Measurements from ENCODE around the gene FMR1.

Gene FMR1

DNA sequence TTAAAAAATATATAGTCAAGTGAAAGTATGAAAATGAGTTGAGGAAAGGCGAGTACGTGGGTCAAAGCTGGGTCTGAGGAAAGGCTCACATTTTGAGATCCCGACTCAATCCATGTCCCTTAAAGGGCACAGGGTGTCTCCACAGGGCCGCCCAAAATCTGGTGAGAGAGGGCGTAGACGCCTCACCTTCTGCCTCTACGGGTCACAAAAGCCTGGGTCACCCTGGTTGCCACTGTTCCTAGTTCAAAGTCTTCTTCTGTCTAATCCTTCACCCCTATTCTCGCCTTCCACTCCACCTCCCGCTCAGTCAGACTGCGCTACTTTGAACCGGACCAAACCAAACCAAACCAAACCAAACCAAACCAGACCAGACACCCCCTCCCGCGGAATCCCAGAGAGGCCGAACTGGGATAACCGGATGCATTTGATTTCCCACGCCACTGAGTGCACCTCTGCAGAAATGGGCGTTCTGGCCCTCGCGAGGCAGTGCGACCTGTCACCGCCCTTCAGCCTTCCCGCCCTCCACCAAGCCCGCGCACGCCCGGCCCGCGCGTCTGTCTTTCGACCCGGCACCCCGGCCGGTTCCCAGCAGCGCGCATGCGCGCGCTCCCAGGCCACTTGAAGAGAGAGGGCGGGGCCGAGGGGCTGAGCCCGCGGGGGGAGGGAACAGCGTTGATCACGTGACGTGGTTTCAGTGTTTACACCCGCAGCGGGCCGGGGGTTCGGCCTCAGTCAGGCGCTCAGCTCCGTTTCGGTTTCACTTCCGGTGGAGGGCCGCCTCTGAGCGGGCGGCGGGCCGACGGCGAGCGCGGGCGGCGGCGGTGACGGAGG is at the start of gene FMR1:
TSS of gene FMR1 (plus strand) at position 728 of the 831 bp plus-strand sequence. CDS start 261 bp downstream, outside the sequence.
- peak; percentile 71 for DNase-seq (ENCODE audit: low read depth, low spot score)

DNA sequence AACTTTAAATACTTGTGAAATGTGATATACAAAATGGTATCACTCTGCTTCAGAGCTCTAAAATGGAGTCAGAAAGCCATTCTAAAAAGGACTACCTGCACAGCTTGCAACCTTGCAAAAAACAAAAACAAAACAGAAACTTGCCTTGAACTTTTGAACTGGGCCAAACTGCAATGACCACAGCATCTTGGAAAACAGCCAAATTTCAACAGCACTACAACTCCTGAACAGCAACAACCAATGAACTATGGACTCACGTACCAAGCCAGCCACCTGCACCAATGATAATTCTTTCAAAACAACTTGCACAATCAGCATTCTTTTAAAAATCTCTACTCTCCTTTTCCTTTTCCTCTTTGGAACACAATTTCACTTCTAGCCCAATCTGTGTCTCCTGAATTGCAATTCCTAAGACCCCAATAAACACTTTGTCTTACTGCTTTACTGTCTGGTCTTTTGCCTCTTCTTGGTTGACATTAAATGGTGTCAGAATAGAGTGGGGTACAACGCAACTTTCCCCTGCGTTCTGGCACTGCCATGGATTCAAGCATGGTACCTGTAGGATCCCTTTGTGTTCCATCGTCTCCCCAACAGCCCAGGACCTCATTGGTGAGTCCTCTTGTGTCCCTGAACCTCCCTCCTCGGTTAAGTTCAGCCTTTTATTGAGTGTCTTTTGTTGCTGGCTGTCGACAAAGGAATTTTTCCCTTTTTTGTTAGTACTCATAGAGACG is 35.7 kb upstream of the FMR1 start:
- DNase-seq (ENCODE audit: low read depth, low spot score), result no peak

DNA sequence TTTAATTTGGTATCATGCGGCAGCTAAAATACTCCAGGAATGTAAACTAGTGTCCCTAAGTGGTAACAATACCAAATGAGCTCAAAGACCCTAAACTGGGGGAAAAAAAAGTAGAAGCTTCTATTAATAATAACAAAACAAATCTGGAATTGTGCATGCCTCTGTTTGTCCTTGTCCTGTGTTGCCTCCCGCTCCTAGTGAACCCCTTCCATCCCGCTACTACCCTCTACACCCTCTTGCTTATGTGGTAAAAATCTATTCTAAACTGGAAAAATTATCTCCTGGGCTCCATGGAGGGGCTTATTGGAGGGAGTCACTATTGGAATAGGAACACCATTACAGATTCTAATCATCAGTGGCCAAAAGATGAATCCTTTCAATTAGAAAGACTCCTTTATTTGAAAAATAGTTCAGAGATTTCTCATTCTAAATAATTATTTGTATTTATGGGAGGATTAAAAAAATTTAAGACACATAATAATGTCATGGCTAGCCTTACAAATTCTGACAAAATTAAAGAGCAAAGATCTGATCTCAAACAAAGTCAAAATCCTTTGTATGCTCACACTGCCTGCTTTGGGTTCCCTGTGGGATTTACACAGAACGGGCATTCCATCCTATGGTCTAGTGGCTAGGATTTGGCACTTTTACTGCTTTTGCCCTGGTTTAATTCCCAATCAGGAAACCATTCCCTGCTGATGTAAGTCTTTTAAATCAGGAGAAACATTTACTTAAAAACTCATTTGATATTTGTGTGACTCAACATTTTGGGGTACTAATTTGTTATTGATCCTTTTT is 34.7 kb upstream of the FMR1 start:
- no peak for DNase-seq (ENCODE audit: low read depth, low spot score)

DNA sequence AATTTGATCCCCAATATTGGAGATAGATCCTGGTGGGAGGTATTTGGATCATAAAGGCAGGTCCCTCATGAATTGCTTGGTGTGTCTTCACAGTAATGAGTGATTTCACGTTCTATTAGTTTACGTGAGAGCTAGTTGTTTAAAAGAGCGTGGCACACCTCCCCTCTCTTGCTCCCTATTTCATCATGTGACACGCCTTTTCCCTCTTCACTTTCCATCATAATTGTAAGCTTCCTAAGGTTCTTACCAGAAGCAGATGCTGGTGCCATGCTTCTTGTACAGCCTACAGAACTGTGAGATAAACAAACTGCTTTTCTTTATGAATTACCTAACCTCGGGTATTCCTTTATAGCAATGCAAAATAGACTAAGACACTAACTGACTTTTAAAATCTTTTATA is 34.0 kb upstream of the FMR1 start:
- no peak for DNase-seq (ENCODE audit: low read depth, low spot score)

DNA sequence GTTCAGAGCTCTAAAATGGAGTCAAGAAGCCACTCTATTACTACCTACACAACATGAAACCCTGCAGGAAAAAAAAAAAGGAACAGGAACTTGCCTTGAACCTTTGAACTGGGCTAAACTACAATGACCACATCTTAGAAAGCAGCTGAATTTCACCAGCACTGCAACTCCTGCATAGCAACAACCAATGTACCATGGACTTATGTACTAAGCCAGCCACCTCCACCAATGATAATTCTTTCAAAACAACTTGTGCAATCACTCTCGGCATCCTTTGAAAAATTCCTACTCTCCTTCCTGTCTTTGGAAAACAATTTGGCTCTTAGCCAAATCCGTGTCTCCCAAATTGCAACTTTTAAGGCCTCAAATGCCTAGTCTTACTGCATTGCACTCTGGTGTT is 26.8 kb upstream of the FMR1 start:
- no peak for DNase-seq (ENCODE audit: low read depth, low spot score)

DNA sequence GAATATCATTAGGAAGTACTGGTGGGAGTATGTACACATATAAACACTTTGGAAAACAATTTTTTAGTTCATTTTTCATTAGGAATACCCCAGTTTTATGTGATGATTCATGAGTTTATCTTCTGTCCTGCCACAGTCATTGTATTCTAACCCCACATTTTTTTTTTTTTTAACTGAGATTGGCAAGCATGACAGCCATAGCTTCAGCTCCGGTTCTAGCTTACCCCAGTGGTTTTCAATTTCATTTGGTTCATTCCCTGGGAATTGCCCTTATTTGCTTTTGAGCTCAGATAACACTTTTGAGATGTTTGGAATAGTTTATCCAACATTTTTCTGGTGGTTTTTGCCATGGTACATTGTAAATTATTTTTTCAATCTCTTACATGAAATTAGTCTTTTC is 21.0 kb upstream of the FMR1 start:
- no peak for DNase-seq (ENCODE audit: low read depth, low spot score)

DNA sequence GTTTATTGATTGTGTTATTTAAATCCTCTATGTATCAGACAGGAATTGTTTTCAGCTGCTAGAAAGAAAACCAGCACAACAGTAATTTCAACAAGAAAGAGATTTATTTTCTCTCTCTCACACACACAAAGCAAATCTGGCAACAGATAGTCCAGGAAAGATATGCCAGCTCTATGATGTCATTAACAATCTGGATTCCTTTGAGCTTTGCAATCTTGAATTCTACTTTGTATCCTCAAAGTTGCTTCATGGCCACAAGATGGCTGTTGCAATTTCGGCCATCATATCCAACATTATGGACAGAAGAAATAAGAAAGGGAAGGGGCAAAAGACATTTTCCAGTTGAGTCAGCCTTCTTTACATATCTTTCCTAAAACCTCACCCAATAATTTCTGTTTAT is 19.8 kb upstream of the FMR1 start:
- DNase-seq (ENCODE audit: low read depth, low spot score), result no peak

DNA sequence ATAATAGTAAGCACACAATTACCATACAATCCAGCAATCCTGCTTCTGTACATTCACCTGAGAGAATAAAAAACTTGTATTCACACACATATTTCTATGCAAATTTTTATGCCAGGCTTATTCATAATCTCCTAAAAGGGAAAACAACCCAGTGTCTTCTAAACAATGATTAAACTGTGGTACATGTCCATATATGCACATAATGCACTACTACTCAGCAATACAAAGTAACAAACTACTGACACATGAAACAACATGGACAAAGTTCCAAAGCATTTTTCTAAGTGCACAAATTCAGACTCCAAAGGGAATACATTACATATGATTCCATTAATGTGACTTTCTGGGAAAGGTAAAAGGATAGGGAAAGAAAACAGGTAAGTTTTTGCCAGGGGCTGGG is 18.0 kb upstream of the FMR1 start:
- no peak for DNase-seq (ENCODE audit: low read depth, low spot score)

DNA sequence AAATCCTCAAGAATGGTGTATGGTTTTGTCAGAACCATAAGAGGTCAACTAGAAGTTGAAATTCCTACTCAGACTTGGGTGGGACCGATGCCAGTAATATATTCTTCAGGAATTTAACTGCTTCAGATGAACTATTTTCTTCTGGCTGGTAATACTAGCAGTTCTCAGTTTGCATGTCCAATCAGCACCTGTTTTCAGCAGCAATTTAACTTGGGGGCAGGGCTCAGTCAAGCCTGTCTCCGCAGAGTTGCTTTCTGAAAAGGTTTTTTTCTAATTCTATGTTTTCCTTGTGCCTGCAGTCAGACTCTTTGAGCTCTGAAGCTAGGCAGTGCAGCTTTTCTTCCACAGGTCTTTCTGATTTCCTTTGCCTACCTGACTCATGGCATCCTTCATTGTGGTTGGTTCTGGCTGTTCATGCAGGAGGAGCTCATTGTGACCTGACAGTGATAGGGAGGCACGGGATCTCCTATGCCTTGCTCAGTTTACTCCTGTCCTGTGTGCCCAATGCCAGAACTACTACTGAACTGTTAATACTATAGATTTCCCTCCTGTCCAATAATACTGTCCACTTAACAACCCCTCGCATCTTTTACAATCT is 17.3 kb upstream of the FMR1 start:
- DNase-seq (ENCODE audit: low read depth, low spot score), result no peak

DNA sequence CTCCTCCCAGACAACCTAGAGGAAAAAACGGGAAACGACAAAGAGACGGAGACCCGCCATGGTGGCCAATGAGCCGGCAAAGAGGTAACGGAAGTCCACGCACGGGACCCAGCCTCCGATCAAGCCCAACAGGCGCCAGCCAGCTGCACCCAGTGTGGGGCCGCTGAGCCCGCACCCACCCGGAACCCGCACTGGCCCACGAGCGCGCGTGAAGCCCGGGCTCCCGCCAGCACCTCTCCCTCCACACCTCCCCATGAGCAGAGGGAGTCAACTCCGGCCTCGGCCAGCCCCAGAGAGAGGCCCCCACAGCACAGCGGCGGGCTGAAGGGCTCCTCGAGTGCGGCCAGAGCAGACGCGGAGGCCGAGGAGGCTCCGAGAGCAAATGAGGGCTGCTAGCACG is 14.6 kb upstream of the FMR1 start:
- DNase-seq (ENCODE audit: low read depth, low spot score), result no peak

DNA sequence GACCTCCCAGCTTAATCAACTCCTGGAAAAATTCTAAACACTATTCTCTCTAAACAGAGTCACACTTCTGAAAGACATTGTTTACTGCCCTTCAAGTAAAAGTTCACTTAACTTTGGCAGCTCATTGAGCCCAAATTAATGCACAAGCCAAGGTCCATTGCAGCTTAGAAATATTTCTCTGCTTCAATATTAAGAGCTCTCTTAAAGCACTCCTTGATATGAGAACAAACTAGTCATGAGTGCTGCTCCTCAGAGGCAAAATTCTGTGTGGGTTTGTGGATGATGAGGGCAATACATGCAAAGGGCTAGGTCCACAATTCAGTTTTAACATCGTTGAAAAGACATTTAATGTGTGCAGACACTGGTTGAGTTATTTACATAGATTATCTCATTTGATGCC is 12.8 kb upstream of the FMR1 start:
- no peak for DNase-seq (ENCODE audit: low read depth, low spot score)

DNA sequence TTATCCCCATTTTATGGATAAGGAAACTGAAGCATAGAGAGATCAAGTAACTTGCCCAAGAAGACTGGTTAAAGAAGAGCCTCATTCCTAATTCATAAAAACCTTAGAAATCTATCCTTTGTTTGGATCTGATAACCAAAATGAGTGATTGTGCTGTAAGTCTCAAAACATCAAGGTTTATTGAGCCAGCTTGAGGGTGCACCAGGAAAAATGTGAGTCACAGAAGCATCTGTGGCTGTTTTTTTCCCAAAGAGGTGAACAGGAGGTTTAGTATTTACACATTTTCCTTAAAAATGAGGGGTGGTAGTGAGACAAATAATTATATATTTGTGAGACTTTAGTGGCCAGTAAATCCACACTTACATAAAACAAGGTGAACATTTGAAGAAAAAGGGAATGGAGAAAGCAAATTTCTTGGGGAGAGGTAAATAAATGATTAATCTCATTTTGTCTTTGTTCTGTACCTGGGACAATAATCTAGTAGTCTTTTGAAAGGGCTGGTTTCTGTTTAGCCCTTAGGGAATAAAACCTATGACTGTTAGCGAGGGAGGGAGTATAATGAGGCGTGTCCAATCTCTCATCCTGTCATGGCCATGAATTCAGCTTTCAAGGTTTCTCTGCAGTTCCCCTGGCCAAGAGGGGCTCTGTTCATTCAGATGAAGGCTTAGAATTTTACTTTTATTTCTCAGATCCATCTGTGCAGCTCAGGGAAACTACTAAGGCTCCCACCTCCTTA is 12.2 kb upstream of the FMR1 start:
- DNase-seq (ENCODE audit: low read depth, low spot score), result no peak

DNA sequence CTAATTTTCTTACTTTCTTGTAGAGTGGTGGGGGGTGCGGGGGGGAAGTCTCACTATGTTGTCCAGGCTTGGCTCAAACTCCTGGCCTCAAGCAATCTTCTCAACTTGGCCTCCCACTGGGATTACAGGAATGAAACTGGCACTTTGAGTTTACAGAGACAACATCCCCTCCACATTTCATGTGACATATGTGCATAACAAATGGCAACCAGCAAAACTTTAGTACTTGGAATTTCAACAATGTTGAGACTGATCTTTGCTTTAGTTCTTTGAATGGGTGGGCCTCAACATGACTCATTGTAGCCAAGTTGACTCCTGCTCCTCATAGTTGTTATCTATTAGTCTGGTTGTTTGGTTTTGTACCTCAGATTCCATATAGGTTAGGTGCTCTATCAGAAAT is 11.4 kb upstream of the FMR1 start:
- no peak for DNase-seq (ENCODE audit: low read depth, low spot score)

DNA sequence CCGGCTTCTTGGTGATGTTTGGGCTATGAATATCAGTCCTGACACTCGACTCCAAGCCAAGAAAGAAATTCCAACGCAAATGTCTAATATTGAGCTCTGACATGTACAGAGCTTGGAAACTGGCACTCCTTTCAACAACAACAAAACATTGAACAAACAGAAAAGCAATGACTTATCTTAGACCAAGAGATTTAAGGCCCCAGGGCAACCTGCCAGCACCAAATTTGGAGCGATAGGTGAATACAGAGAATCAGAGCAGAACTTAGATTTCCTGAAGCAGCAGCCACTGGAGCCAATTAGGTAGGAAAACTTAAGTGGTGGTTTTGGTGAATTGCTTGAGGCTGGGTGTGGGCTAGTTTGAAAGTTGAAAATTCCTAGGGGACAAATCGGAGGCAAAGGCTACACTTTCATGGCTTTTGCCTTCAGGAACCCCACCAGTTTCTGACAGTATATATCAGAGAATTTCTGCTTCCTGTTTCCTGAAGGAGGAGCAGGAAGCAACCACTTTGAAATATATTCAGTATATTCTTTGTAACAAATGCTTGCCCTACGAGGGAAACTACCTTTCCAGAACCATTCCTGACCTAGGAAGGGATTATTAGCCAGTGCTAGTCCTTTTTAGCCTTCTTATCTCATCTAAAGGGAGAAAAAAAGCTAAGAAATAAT is 10.1 kb upstream of the FMR1 start:
- no peak for DNase-seq (ENCODE audit: low read depth, low spot score)

DNA sequence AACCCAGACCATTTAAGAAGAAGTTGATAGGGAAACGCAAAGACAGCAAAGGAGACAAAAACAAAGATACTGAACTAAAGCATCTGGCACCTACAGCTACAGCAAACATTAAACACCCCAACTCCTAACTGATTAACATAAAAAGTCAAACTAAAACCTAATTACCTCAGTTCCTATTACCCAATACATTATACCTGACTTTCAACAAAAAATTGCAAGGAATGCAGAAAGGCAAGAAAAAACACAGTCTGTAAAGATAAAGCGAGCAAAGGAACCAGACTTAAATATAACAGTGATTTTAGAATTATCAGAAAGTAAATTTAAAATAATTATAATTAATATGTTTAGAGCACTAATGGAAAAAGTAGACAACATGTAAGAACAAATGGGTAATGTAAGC is 9.4 kb upstream of the FMR1 start:
- DNase-seq (ENCODE audit: low read depth, low spot score), result no peak

DNA sequence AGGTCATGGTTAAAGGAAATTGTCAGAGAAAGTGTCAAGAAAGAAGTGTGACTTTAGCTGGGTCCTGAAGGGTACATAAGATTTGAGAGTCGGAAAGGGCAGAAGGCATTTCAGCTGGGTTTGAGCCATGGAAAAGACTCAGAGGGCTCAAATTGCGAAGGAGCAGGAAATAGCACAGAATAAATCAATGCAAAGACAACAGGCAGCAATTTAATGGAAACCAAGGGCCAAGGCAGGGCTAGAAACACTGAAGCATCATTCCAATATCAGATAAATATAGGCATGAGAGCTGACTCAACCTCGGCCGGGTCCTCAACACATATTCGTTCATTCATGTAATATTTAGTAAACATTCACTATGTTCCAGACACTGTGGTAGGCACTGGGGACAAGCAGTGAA is 3.6 kb upstream of the FMR1 start:
- no peak for DNase-seq (ENCODE audit: low read depth, low spot score)

DNA sequence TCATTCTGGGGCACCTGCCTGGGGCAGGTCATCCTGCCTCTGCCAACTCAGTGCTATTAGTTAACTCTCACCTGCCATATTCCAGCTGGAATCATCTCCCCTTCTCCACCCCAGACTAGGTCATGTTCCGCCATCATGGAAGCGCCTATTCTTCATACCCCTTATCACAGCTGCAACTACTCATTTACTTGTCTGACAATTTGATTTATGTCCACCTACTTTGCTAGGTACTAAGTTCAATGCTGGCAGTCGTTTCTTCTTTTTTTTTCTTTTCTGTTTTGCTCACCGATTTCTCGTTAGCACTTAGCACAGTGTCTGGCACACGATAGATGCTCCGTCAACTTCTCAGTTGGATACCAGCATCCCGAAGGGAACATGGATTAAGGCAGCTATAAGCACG is 1.1 kb upstream of the FMR1 start:
- no peak for DNase-seq (ENCODE audit: low read depth, low spot score)

DNA sequence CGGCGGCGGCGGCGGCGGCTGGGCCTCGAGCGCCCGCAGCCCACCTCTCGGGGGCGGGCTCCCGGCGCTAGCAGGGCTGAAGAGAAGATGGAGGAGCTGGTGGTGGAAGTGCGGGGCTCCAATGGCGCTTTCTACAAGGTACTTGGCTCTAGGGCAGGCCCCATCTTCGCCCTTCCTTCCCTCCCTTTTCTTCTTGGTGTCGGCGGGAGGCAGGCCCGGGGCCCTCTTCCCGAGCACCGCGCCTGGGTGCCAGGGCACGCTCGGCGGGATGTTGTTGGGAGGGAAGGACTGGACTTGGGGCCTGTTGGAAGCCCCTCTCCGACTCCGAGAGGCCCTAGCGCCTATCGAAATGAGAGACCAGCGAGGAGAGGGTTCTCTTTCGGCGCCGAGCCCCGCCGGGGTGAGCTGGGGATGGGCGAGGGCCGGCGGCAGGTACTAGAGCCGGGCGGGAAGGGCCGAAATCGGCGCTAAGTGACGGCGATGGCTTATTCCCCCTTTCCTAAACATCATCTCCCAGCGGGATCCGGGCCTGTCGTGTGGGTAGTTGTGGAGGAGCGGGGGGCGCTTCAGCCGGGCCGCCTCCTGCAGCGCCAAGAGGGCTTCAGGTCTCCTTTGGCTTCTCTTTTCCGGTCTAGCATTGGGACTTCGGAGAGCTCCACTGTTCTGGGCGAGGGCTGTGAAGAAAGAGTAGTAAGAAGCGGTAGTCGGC is 528 bp downstream of the FMR1 start:
- DNase-seq (ENCODE audit: low read depth, low spot score), result no peak

DNA sequence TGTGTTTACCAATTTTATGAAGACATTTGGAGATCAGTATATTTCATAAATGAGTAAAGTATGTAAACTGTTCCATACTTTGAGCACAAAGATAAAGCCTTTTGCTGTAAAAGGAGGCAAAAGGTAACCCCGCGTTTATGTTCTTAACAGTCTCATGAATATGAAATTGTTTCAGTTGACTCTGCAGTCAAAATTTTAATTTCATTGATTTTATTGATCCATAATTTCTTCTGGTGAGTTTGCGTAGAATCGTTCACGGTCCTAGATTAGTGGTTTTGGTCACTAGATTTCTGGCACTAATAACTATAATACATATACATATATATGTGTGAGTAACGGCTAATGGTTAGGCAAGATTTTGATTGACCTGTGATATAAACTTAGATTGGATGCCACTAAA is 1.9 kb downstream of the FMR1 start:
- no peak for DNase-seq (ENCODE audit: low read depth, low spot score)

DNA sequence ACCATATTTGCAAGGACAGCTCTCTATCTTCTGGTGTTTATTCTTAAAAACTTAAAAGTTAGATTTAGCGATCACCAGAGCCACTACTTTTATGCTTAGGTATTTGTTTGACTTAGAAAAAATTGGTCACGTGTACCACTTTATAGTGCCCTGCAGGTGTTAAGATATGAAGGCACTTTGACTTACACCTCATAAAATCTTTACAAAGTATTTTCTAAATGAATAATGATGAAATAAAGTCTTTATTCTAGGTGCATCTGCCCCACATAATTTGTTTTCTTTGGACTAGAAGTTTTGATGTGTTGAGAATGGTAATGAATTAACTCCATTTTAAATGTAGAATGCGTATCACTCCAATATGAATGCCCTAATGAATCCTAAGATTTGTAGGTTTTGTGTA is 2.9 kb downstream of the FMR1 start:
- DNase-seq (ENCODE audit: low read depth, low spot score), result no peak

Measured in smooth muscle cell of the brain vasculature (primary cell).